Esophagus squamous epithelium (tissue), 5 donors: ENCODE measurements around the gene TOP2A. TPM values are rescaled to one million over a fixed set of nuclear protein-coding genes. Genes with fewer than 3 reads are reported as not detected.

Experiments used
- DNase-seq: peaks from one replicate; lab custom pipeline; 2025; lab: John Stamatoyannopoulos, UW
- H3K27ac ChIP-seq, 4 donors: fragments of 200-600 bp; sonication (generic); one replicate each; pipeline ENCODE4 v1.5.1; 2016 to 2019; ENCODE audit warnings: mild to moderate bottlenecking in 1 of 4
- H3K27me3 ChIP-seq, 4 donors: fragments of 200-600 bp; sonication (generic); 1 replicate in 3 of 4; 2 replicates in 1 of 4; pipeline versions ENCODE4 v1.5.1 to v1.6.0; 2017 to 2021; ENCODE audit warnings: antibody characterized with exemption in 1 of 4
- H3K36me3 ChIP-seq, 3 donors: fragments of 200-600 bp; sonication (generic); one replicate each; pipeline ENCODE4 v1.5.1; 2016 to 2019
- H3K4me1 ChIP-seq, 3 donors: fragments of 200-600 bp; sonication (generic); one replicate each; pipeline ENCODE4 v1.5.1; 2017 to 2019
- H3K4me3 ChIP-seq, 4 donors: fragments of 200-600 bp; sonication (generic); 1 replicate in 3 of 4; 2 replicates in 1 of 4; pipeline ENCODE4 v1.5.1; 2016 to 2019; ENCODE audit warnings: mild to moderate bottlenecking in 2 of 4, moderate library complexity in 1 of 4
- H3K9me3 ChIP-seq, 3 donors: fragments of 200-600 bp; sonication (generic); one replicate each; pipeline ENCODE4 v1.5.1; 2016 to 2019
- POLR2A ChIP-seq, 4 donors: fragments of 450-650 bp; IDR thresholded peaks; one replicate each; pipeline ENCODE4 v1.6.1; 2017; ENCODE audit warnings: antibody characterized with exemption in 4 of 4, mild to moderate bottlenecking in 4 of 4, moderate library complexity in 3 of 4
- WGBS, 2 donors: methylation state at CpG; one replicate each; pipeline ENCODE4 v1.1.5; 2018; 5-methylcytosine and 5-hydroxymethylcytosine counted together
- intact Hi-C: fragments of 100-400 bp; cut with DNase I; formaldehyde crosslinking; loops from one replicate; pipeline ENCODE4 v1.15.0; 2022
- total RNA-seq, 4 donors: library from RNA; depleted of rRNA; stranded (reverse); fragments of >200 nt; gene quantifications; one replicate each; pipeline ENCODE4 v1.1.0, GENCODE V29; 2016
- TF ChIP-seq, protein P1 (sequence below), 6 experiments: fragments of 450-650 bp in 4 of 6; fragments of 200-600 bp in 2 of 6; sonication (generic) in 2 of 6; IDR thresholded peaks; one replicate each; pipeline ENCODE4 v1.5.1; 2016 to 2019; ENCODE audit warnings: antibody characterized with exemption in 6 of 6, mild to moderate bottlenecking in 4 of 6, moderate library complexity in 4 of 6
- donor health status: DM: yes; HTN: yes; CAD: no.

Gene TOP2A
- total RNA-seq, 4 donors from 2014 or later = 24.9 to 87.1 (median 50.6) TPM

DNA sequence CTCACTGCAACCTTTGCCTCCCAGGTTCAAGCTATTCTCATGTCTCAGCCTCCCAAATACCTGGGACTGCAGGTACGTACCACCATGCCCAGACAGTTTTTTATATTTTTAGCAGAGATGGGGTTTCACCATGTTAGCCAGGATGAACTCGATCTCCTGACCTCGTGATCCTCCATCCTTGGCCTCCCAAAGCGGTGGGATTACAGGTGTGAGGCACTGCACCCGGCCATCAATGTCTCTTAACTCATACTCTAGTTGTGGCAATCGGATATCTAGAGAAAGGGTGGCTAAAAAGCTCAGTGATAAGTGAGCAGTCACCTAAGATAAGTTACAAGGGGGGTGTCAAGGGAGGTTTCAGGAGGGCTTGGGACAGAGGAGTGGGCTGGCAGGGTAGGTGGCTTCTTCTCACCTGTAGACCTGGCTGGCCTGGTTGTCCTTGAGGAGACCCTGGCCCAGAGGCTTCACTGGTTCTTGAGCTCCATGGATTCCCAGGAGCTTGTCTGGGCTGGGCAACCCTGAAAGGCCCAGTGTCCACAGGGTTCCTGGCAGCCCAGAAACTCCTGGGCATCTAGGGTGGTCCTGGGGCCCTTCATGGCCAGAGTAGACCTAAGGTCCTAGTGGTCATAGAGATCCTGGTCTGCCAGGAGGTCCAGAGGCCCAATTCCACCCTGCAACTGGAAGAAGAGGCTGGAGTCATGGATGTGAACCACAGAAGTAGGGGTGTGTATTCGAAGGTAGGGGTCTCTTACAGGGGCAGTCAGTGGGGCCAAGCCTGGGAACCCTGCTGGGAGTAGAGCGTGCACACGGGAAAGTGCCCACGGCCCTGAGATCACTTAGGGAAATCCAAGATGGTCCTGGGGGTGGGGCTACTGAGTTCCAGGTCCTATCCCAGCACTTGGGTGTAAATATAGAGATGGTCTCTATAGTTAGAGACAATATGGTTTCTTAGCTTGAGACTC lies 12.9 kb upstream of the TOP2A start:
- H3K4me1 ChIP-seq = peaks cover 0 to 19% (median 7%) of the 10 kb centered on the region in 3 donors
- no peak overlapping the region for H3K4me3 ChIP-seq
- H3K9me3 ChIP-seq = no peaks in the 10 kb centered on the region
- intact Hi-C loops = no loop called here
- DNase-seq = no peak
- no peaks in the 10 kb centered on the region for H3K27me3 ChIP-seq
- no peak for TF ChIP-seq POLR2A (IDR thresholded peaks at IDR 0.05)
- TF ChIP-seq, protein P1, sequence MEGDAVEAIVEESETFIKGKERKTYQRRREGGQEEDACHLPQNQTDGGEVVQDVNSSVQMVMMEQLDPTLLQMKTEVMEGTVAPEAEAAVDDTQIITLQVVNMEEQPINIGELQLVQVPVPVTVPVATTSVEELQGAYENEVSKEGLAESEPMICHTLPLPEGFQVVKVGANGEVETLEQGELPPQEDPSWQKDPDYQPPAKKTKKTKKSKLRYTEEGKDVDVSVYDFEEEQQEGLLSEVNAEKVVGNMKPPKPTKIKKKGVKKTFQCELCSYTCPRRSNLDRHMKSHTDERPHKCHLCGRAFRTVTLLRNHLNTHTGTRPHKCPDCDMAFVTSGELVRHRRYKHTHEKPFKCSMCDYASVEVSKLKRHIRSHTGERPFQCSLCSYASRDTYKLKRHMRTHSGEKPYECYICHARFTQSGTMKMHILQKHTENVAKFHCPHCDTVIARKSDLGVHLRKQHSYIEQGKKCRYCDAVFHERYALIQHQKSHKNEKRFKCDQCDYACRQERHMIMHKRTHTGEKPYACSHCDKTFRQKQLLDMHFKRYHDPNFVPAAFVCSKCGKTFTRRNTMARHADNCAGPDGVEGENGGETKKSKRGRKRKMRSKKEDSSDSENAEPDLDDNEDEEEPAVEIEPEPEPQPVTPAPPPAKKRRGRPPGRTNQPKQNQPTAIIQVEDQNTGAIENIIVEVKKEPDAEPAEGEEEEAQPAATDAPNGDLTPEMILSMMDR (IDR thresholded peaks at IDR 0.05) = no peak
- H3K27ac ChIP-seq = no peak overlapping the region
- 83 to 88% methylated on average over 10 of the region's 10 CpGs for WGBS, 2 donors
- H3K36me3 ChIP-seq = no peaks in the 10 kb centered on the region

- DNase-seq = no peak
- no peak overlapping the region for H3K27ac ChIP-seq
- no peaks in the 10 kb centered on the region for H3K4me1 ChIP-seq
- intact Hi-C loops = no loop called here
- no peak overlapping the region for H3K4me3 ChIP-seq
- TF ChIP-seq POLR2A (IDR thresholded peaks at IDR 0.05) = no peak
- no peaks in the 10 kb centered on the region for H3K36me3 ChIP-seq
- no peaks in the 10 kb centered on the region for H3K27me3 ChIP-seq
- H3K9me3 ChIP-seq = no peaks in the 10 kb centered on the region
These were observed 9.4 kb upstream of the TOP2A start for GRCh38 chr17:40427002-40427491.

DNA sequence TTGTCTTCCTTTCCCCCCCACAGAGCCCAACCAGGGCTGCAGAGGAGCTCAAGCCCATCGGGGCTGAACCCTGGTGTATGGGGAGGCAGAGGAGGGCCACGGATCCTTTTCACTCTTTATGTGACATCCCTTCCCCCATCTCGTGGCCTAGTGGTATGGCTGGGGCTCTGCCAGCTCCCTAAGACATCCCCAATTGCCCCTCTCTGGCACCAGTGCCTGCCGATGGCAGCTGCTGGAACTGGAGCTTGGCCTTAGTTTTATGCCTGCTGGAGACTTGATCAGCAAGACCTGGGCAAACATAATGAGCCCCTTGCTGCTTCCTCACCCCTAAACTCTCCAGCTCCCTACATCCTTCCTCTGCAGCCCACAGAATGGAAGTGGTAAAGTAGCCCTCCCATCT lies 8.0 kb upstream of the TOP2A start:
- intact Hi-C loops = no loop called here
- H3K27ac ChIP-seq = no peak overlapping the region
- WGBS, 2 donors = 45 to 62% methylated on average over 4 of the region's 4 CpGs
- H3K4me3 ChIP-seq = no peak overlapping the region
- TF ChIP-seq, protein P1 (IDR thresholded peaks at IDR 0.05) = no peak
- TF ChIP-seq POLR2A (IDR thresholded peaks at IDR 0.05) = no peak
- no peak for DNase-seq
- no peaks in the 10 kb centered on the region for H3K9me3 ChIP-seq
- H3K36me3 ChIP-seq = no peaks in the 10 kb centered on the region
- no peaks in the 10 kb centered on the region for H3K4me1 ChIP-seq
- no peaks in the 10 kb centered on the region for H3K27me3 ChIP-seq

- no peak overlapping the region for H3K4me3 ChIP-seq
- DNase-seq = no peak
- H3K4me1 ChIP-seq = peaks cover 0 to 17% (median 6%) of the 10 kb centered on the region in 3 donors
- no peaks in the 10 kb centered on the region for H3K36me3 ChIP-seq
- 77 to 79% methylated on average over 3 of the region's 3 CpGs for WGBS, 2 donors
- no peak overlapping the region for H3K27ac ChIP-seq
- TF ChIP-seq POLR2A (IDR thresholded peaks at IDR 0.05) = no peak
- TF ChIP-seq, protein P1 (IDR thresholded peaks at IDR 0.05) = no peak
- no peaks in the 10 kb centered on the region for H3K27me3 ChIP-seq
- H3K9me3 ChIP-seq = no peaks in the 10 kb centered on the region
- intact Hi-C loops = no loop called here
These were observed 5.4 kb upstream of the TOP2A start for GRCh38 chr17:40422990-40423633.

DNA sequence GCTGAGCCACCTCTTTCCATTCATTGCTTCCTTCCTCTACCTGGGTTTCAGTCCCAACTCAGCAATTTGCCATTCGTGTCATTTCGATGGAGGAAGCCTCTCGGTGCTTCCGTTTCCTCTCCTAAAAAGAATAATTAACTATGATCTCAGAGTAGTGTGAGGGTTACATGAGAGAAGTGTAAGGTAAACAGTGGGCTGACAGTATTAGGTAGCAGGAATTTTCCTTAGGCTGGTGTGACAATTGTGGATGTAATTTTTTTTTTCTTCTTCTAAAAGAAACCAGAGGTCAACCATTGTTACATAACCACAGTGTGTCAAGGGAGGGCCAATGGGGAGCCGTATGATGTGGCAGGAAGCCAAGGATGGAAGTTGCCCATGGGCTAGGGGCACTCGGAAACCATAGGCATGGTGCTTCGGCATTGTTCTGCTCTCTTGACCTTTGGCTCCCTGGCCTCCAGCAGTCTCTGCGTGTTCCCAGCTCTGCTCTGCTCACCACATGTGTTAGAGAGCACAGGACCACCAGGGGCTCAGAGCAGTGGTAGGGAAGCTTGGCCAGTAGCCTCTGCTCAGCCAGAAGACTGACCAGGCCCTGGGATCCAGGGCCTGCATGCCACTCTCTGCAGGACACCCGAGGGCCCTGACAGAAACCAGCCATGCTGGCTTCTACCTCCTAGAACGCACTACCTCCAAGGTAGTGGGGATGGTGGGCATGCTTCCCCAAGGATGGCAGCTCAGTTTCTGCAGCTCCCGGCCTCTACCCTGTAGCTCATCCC lies 2.0 kb upstream of the TOP2A start:
- H3K27me3 ChIP-seq = peaks cover 0 to 5% (median 0%) of the 10 kb centered on the region in 4 donors
- H3K4me1 ChIP-seq = peaks cover 0 to 43% (median 17%) of the 10 kb centered on the region in 3 donors
- intact Hi-C loops = loop anchor here (10.0 kb wide), 1 partner anchor 55 kb away; the partner anchor contains the start of gene GJD3
- no peak overlapping the region for H3K4me3 ChIP-seq
- DNase-seq = no peak
- TF ChIP-seq POLR2A (IDR thresholded peaks at IDR 0.05) = no peak
- TF ChIP-seq, protein P1 (IDR thresholded peaks at IDR 0.05) = no peak
- H3K27ac ChIP-seq = no peak overlapping the region
- no peaks in the 10 kb centered on the region for H3K9me3 ChIP-seq
- 47 to 62% methylated on average over 7 to 8 of the region's 11 CpGs for WGBS, 2 donors
- no peaks in the 10 kb centered on the region for H3K36me3 ChIP-seq
